A673 (cell line): ENCODE data around the gene STOX2.

Experiments used
- EZH2 ChIP-seq: fragments of 200-600 bp; sonication (generic); IDR thresholded peaks from 2 replicates; pipeline ENCODE4 v1.6.1; 2017; ENCODE audit warnings: borderline replicate concordance, low read depth, mild to moderate bottlenecking, mixed read lengths, antibody characterized with exemption, low read length; ENCODE audit not compliant: poor library complexity, severe bottlenecking
- TF ChIP-seq, protein P1 (sequence below): fragments of 300-800, 200-600 bp; sonication (generic); conservative IDR thresholded peaks from 2 replicates; pipeline ENCODE4 v1.5.1; 2017; ENCODE audit warnings: low read depth, mild to moderate bottlenecking, antibody characterized with exemption, low read length, moderate library complexity, mixed read lengths

DNA sequence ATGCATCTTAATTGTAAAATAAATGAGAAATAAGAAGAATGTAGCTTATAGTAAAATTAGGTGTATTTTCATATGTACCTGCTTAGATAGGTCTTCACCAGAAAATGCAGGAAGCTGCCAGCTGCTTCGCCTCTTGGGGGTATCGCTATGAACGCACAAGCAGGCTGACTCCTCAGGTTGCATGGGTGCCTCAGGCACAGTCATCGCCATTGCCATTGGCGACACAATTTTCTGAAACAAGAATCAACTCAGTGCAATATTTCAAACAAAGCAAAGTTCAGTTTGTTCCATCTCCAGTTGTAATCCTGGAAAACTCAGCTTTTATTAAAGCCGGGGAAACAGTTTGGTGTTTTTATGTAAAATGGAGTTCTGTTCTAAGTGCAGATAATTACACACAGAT lies 29.7 kb downstream of the STOX2 start:
- TF ChIP-seq, protein P1, sequence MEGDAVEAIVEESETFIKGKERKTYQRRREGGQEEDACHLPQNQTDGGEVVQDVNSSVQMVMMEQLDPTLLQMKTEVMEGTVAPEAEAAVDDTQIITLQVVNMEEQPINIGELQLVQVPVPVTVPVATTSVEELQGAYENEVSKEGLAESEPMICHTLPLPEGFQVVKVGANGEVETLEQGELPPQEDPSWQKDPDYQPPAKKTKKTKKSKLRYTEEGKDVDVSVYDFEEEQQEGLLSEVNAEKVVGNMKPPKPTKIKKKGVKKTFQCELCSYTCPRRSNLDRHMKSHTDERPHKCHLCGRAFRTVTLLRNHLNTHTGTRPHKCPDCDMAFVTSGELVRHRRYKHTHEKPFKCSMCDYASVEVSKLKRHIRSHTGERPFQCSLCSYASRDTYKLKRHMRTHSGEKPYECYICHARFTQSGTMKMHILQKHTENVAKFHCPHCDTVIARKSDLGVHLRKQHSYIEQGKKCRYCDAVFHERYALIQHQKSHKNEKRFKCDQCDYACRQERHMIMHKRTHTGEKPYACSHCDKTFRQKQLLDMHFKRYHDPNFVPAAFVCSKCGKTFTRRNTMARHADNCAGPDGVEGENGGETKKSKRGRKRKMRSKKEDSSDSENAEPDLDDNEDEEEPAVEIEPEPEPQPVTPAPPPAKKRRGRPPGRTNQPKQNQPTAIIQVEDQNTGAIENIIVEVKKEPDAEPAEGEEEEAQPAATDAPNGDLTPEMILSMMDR = no peak
- TF ChIP-seq EZH2 = no peak
